DMS53 treated with DMSO at 0.1 percent for 48 hours (cell line): ENCODE data around the gene SLC25A15.
"Not testable (repeated sequence)": the region's sequence is repeated elsewhere in the genome, so short reads cannot be mapped to it uniquely, and the experiment has no call there.

ENCODE experiments used
- DNase-seq: peaks from one replicate; lab custom pipeline; 2025; ENCODE audit not compliant: unreplicated experiment; lab: John Stamatoyannopoulos, UW

The SLC25A15 gene

GRCh38 chr13:40780822-40781401 lies 8.5 kb upstream of the SLC25A15 start:
- DNase-seq: no peak

DNA sequence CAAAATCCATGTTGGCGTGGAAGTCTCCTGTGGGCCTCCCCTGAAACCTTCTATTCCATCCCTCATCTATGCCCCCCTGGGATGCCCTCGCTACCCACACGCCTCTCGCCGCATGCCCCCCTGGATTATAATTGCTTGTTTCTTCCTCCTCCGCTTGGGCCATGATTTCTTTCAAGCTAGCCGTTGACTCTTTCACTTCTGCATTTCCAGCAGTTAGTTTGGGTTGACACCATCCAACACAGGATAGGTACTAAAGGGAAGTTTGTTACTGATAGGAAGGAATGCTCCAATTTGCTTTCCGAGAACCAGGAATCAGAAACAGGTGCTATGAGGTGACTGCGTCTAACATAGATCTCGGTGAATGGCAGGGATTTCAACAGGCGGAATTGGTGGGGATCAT lies 7.7 kb upstream of the SLC25A15 start:
- no peak for DNase-seq

DNA sequence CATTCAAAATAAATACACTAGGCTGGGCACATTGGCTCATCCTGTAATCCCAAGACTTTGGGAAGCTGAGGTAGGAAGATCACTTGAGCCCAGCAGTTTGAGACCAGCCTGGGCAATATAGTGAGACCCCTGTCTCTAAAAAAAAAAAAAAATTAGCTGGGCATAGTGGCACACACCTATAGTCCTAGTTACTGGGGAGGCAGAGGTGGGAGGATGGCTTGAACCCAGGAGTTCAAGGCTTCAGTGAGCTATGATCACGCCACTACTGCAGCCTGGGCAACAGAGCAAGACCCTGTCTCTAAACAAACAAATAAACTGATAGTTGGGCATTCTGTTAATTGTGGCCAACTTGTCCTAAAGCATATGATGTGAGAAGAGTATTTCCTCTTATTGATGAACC lies 6.4 kb upstream of the SLC25A15 start:
- DNase-seq: not testable (repeated sequence)

DNA sequence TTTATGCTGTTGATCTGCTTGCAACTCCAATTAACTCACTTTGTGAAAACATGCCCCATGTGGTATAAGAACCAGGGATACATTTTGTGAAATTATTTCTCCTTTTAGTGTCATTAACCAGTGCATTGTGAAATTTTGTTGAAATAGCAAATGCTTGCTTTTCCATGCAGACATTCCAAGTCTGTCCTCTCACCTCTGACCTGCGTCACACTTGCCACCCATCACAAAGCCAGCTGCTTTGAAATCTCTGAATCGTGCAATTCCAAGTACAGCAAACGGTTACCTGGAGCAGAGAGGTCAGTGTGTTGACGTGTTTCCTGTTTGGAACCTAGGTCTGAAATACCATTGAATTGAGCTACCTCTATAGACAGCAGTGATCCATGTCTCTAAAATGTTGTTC lies 4.9 kb upstream of the SLC25A15 start:
- DNase-seq: no peak

GRCh38 chr13:40786568-40786996 lies 2.8 kb upstream of the SLC25A15 start:
- DNase-seq: no peak

DNA sequence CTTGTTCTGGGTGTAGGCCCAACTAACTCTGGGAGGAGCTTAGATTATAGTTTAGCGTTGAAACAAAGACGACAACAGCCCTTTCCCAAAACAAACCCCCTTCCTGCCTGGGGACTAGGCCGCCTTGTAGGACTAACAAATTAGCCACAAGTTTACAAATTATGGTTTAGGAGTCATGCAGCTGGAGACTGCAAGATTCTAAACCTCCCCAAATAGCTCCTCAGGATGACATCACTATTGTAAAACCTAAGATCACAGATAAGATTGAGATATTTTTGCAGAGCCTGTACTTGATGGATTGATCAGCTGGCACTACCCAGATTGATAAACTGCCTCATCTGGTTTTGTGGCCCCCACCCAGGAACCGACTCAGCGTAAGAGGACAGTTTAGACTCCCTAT lies 2.3 kb upstream of the SLC25A15 start:
- no peak for DNase-seq

GRCh38 chr13:40788540-40789274 lies 704 bp upstream of the SLC25A15 start:
- DNase-seq: not testable (repeated sequence)

- no peak for DNase-seq
Measured at GRCh38 chr13:40790154-40790616, 774 bp downstream of the SLC25A15 start.

DNA sequence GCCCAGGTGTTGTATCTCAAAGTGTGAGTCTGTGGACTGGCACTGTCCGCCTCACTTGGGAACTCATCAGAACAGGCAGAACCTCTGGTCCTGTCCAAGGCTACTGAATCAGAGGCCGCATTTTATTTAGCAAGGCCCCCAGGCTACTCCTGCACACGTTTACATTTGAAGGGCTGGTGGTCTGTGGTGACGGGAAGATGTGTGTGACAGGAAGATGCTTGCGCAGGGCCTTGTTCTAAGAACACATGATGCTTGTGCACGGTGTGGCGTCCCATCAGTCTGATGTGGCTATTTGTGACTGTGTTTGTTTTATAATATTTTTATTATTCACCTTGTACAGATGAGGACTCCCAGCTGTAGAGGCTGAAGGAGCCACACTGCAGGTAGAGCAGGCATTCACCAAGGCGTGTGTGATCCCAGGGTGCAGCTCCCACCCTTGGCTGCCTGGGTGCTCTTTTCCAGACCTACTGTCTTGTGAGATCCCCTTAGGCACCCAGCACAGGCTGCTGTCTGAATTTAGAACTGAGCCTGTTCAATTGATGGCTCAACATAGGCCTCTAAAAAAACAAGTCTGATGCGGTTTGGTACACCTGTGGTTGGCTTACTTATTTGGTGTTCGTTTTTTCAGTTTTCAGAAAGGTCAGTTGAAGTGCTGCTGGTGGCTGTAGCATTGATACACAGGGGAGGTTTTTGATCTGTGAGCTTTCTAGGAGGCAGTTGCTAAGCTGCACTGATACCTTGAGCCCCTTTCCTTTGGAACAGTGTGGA lies 3.1 kb downstream of the SLC25A15 start:
- DNase-seq: no peak

GRCh38 chr13:40793339-40793738 lies 3.9 kb downstream of the SLC25A15 start:
- DNase-seq: no peak

DNA sequence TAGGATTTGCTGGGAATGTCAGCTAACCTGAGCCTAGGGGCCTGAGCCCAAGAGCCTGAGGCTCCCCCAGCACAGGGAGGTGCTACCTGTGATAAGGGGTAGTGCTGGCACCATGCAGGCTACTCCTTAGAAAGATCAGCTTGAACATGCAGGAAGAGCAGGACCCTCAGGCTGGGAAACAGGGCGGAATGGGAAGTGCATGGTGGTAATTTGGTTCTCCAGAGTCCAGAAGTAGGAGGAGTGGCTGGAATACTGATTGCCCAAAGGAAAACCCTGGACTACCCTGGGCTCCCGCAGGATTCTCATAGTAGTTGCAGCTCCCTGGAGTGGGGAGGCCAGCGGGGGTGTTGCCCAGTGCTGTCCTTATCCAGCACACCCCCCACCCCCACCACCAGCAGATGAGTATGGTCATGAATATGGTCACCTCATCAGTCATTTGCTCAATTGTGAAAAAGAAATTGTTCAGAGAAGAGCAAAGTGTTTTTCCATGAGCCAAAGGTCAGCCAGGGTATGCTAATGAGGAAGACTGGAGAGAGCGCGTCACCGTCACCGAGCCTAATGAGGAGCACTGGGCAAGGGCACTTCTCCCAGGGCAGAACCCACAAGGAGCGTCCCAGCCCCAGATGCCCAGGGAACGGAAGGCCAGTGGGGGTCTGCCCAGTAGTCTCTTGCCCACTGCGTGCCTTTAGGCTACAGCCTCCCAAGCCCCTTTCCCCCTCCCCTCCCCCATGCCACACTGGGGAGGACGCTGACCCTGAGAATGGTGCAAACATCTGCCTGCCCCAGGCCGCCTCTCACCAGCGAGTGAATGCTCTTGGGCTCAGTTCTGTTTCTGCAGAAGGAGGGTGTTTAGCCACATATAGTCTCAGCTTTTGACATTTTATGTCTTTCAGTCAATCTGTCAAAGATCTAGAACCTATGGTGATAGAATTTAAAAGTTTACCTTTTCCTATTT lies 5.3 kb downstream of the SLC25A15 start:
- no peak for DNase-seq

- DNase-seq: no peak
Measured at GRCh38 chr13:40796649-40797048, 7.2 kb downstream of the SLC25A15 start.

DNA sequence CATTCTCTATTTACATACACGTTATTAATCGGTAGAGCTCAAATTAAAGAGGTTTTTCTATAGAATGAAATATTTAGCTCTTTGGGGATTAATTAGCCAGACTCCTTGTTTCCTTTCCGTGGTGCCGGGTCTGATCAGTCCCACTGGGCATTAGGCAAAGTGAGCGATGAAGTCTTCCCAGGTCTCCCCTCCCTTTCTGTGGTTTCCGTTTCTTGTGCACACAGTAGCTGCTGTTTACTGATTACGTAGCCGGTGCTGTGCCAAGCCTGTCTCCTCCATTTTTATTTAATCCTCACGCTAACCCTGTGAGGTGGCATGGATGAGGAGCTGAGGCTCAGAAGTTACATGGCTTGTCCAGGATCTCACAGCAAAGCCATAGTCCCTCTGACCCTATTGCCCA lies 9.0 kb downstream of the SLC25A15 start:
- peak; percentile 33 for DNase-seq

DNA sequence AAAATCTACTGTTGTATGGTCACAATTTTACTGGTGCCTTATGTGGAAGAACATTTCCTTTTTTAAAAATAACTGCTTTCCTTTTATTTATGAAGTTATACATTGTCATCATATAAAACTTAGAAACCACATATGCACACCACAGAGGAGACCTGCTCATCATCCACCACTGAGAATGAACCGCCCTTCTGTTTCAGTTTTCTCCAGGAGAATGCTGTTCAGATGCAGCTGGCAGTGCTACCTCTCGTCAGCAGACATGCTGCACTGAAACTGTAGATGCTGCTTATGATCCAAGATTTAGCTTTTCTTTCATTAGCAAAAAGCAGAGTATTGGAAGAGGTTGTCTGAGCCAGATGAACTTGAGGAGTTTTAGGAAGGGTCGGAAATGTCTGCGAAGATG lies 10.1 kb downstream of the SLC25A15 start:
- no peak for DNase-seq

DNA sequence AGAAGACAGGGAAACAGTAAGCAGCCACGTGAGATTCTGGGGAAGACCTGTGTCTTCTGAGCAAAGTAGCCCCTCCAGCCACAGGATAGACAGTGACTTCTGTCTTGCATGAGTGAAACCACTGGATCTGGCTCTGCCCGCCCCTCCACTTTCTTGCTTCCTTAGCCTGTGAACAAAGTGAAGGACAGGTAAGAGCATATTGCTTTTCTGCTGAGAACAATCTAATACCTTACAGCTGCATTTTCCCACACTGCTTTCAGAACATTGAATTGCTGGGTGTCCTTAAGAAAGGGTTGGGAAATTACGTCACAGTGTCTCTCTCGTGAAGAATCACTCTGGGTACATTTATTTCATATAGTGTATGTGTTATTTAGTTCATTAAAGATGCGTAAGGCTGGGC lies 11.1 kb downstream of the SLC25A15 start:
- DNase-seq: no peak

DNA sequence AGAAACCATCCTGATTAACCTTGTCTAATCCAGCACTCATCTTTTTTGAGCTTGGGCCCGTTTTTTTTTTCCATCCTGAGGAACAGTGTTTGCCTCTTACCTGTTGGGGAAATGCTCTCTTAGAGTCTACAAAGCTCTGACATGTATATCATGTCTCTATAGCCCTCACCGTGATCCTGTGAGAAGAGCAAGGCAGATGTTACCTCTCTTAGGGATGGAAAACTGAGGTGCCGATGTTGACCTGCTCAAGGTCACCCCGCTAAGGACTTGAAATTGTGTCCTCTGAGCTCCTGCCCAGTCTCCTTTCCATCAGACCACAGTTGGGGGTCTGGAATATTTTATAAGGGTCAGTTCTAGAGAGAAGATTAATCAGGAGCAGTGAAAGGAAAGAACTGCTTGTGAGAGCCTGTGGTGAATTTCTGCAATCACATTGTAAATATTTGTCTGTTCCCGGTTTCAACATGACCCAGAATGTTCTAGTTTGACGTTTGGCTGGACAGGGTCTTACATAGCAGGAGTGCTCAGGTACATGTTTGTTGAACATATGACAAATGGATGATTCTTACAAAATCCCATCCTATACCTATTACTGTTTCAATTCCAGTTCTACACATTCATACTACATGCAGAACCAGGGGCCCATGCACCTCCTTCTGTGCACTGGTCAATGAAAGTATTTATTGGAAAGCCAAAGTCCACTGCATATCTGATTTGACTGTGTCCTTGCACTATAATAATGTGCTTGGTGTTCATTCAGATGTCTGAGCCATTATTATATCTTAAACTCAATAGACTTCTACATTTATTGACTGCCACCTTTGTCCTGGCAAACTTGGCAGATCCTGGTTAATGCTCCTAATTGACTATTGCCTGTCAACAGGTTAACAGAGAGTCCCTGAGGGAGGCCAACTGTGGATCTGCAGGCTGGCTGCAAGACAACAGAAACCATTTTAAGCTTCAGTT lies 12.1 kb downstream of the SLC25A15 start:
- no peak for DNase-seq

DNA sequence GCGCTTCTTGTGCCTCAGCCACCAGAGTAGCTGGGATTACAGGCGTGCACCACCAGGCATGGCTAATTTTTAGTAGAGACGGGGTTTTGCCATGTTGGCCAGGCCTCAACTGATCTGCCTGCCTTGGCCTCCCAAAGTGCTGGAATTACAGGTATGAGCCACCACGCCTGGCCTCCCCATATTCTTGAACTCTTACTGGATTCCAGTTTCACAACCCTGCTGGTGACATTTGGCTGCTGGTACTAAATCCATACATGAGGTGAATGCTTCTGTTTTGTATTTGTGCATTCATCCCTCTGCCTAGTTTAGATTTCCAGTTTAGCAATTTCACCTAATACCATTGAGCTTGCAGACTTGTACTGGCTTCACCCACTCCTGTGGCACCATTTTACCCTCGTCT lies 13.9 kb downstream of the SLC25A15 start:
- DNase-seq: no peak

GRCh38 chr13:40806241-40806640 lies 16.8 kb downstream of the SLC25A15 start:
- DNase-seq: no peak

DNA sequence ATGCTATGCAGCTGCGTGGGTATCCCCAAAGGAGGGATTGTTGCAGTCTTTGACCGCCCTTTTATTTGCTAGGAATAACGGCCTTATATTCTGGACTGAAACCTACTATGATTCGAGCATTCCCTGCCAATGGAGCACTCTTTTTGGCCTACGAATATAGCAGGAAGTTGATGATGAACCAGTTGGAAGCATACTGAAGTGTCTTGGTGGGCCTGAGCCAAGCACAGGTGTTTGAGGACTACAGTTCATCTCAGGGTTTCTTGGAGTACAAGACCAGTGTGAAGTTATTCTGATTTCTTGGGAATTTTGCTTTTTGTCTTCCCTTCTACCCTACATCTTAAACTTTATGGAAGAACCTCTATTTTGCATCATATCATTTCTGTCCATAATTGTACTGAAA lies 20.1 kb downstream of the SLC25A15 start:
- DNase-seq: no peak

DNA sequence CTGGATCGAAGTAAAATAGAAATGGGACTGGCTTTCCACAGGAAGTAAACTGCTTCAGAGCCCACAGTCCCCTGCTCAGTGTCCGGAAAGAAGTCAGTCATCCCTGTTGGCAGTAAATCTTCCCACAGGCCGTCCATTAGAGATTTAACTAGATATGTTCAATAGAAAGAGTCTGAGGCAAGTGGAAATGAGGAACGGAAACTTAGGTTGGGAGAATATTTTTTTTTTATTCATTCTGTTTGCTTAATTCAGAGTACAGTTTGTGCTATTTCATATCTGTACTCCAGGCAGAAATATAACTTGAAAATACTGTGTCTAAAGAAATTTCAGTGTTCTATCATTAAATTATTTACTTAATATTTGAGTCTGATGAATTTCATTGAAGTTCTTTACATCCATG lies 22.7 kb downstream of the SLC25A15 start:
- DNase-seq: no peak
